ENCODE data around the gene CCR6. TPM values are rescaled to one million over a fixed set of nuclear protein-coding genes. Genes with fewer than 3 reads are reported as not detected.

The CCR6 gene
- total and polyA plus RNA-seq, 2 of the 8 experiments (the other 6 are each of a cell fraction or from before 2014, with no cell fraction given): 0.06 TPM; not detected in 1

- no peak for FAIRE-seq
- H4K20me1 ChIP-seq (replicated peaks in 1 of 2; ENCODE audit: control insufficient read depth in 1 of 2, insufficient read depth in 2 of 2, low read length in 2 of 2): no peaks in the 10 kb centered on the region
- no peak overlapping the region for H3K4me3 ChIP-seq (ENCODE audit: extremely low read depth in 1 of 4, insufficient read depth in 2 of 4, low read depth in 3 of 4, low read length in 4 of 4)
- H2AFZ ChIP-seq (ENCODE audit: low read length): 0 out of 2 replicates have a peak overlapping the region, but pooled peaks have one; percentile 1
- no peak overlapping the region for H2BK120ac ChIP-seq (replicated peaks; ENCODE audit: low read depth, low read length)
- H2BK5ac ChIP-seq (ENCODE audit: low read depth, low read length): no peak overlapping the region
- peaks cover 0 to 12% (median 8%) of the 10 kb centered on the region in 4 experiments; a peak in 5 of 7 replicates for H3K4me1 ChIP-seq (replicated peaks in 1 of 4; ENCODE audit: control insufficient read depth in 3 of 4, insufficient read depth in 4 of 4, low read length in 3 of 4)
- H2BK20ac ChIP-seq (ENCODE audit: low read length): no peak overlapping the region
- no peak overlapping the region for H3K56ac ChIP-seq (replicated peaks; ENCODE audit: insufficient read length, low read depth, low read length)
- no peak overlapping the region for H3K9ac ChIP-seq (replicated peaks in 1 of 4; ENCODE audit: extremely low read depth in 1 of 4, low read depth in 3 of 4, low read length in 3 of 4)
- no peak overlapping the region for H3K14ac ChIP-seq (ENCODE audit: insufficient read length)
- H3K27me3 ChIP-seq (replicated peaks in 1 of 4; ENCODE audit: control insufficient read depth in 3 of 4, extremely low read depth in 1 of 4, insufficient read depth in 3 of 4, low read length in 3 of 4): no peaks in the 10 kb centered on the region; a peak in 2 of 7 replicates
- H3K18ac ChIP-seq (ENCODE audit: extremely low read depth, low read length): no peak overlapping the region; the same call in 1 of the 2 replicates
- DNase-seq (ENCODE audit: low read depth in 1 of 2, low spot score in 2 of 2): no peak
- POLR2A ChIA-PET (ENCODE audit: partially characterized antibody): interaction anchor here (1.2 kb wide), 1 partner anchor 141 kb away, joined by 3 read pairs; the partner anchor contains the start of gene CEP43
- no peaks in the 10 kb centered on the region for H3K79me1 ChIP-seq (ENCODE audit: low read depth, low read length)
- H3K23me2 ChIP-seq (ENCODE audit: low read depth, low read length): no peaks in the 10 kb centered on the region; the same call in 1 of the 2 replicates
- no peak overlapping the region for H3K23ac ChIP-seq (ENCODE audit: insufficient read length)
- no peak overlapping the region for H2BK15ac ChIP-seq (ENCODE audit: low read length)
- no peak overlapping the region for H2BK12ac ChIP-seq (ENCODE audit: low read depth, low read length)
- H4K91ac ChIP-seq (replicated peaks; ENCODE audit: insufficient read length, low read length): no peak overlapping the region
- H2AK5ac ChIP-seq (ENCODE audit: low read depth, low read length): no peak overlapping the region; the same call in 1 of the 2 replicates
- no peaks in the 10 kb centered on the region for H3K79me2 ChIP-seq (ENCODE audit: control insufficient read depth in 1 of 2, insufficient read depth in 2 of 2, low read length in 2 of 2)
- no peak overlapping the region for H3K4ac ChIP-seq (replicated peaks; ENCODE audit: insufficient read length, low read depth, low read length)
- H3K27ac ChIP-seq (ENCODE audit: low read depth, low read length): no peak overlapping the region
- CTCF ChIA-PET (ENCODE audit: partially characterized antibody): interaction anchor here (0.6 to 7.2 kb wide), 28 partner anchors 12 to 829 kb away, joined by 3 to 72 read pairs (median 4); partner anchors contain the start of genes CCR6 and RNASET2
- no peak overlapping the region; a peak in 1 of 4 replicates for H3K4me2 ChIP-seq (ENCODE audit: insufficient read depth in 1 of 2, low read depth in 2 of 2, low read length in 2 of 2)
- no peak for TF ChIP-seq KDM1A (IDR thresholded peaks at IDR 0.05; ENCODE audit: borderline replicate concordance, low read length)
- TF ChIP-seq RAD21 (IDR thresholded peaks at IDR 0.05 in 1 of 2, conservative IDR thresholded peaks at IDR 0.05 in 1 of 2; ENCODE audit: low read depth in 2 of 2, low read length in 2 of 2): peak; percentile 7 to 14; a peak in 1 of 4 replicates
- 84% methylated on average over 10 of the region's 10 CpGs; no CpG with 5 or more reads in 1 of the 2 experiments for WGBS, 2 experiments (ENCODE audit: extremely low coverage in 1 of 2, insufficient coverage in 1 of 2, insufficient read length in 1 of 2, insufficient replicate concordance in 2 of 2, low coverage in 1 of 2, low lambda C conversion rate in 2 of 2, missing lambda C conversion rate in 1 of 2)
- H3K9me3 ChIP-seq (ENCODE audit: insufficient read depth in 2 of 2, low read depth in 1 of 2, low read length in 1 of 2): peaks cover 6 to 8% of the 10 kb centered on the region in 2 experiments; a peak in 3 of 4 replicates
- no peak overlapping the region for H4K8ac ChIP-seq (ENCODE audit: extremely low read depth, insufficient read depth, low read length)
- no peak overlapping the region for H4K5ac ChIP-seq (ENCODE audit: insufficient read length, low read depth, low read length)
- H3K36me3 ChIP-seq (ENCODE audit: control insufficient read depth in 2 of 4, insufficient read depth in 4 of 4, low read length in 3 of 4): no peaks in the 10 kb centered on the region
Observed at GRCh38 chr6:167140589-167141474, 17.9 kb downstream of the CCR6 start.

All from H1 (cell line).